GM10847 (cell line): ENCODE results near the gene APC2.

Experiments
- POLR2A ChIP-seq: IDR thresholded peaks from 2 replicates; pipeline ENCODE4 v1.6.1; 2011; ENCODE audit not compliant: insufficient read length; ENCODE audit errors: extremely low read depth

The APC2 gene

GRCh38 chr19:1434040-1434366 lies 15.9 kb upstream of the APC2 start:
- TF ChIP-seq POLR2A, result no peak

GRCh38 chr19:1434577-1435060 lies 15.3 kb upstream of the APC2 start:
- TF ChIP-seq POLR2A, result no peak

- no peak for TF ChIP-seq POLR2A
These were observed 14.4 kb upstream of the APC2 start for GRCh38 chr19:1435378-1435989.

- no peak for TF ChIP-seq POLR2A
These were observed 12.3 kb upstream of the APC2 start for GRCh38 chr19:1437609-1438008.

- peak; percentile 99 for TF ChIP-seq POLR2A
These were observed 11.6 kb upstream of the APC2 start, which contains the start of gene RPS15 for GRCh38 chr19:1438035-1438932. TSS of gene RPS15 (plus strand) at chr19:1438396. CDS start at chr19:1438426, 30 bp downstream.

- TF ChIP-seq POLR2A, result no peak
These were observed 11.0 kb upstream of the APC2 start for GRCh38 chr19:1438933-1439354.

- no peak for TF ChIP-seq POLR2A
These were observed 9.5 kb upstream of the APC2 start for GRCh38 chr19:1440418-1440801.

- no peak for TF ChIP-seq POLR2A
These were observed 8.9 kb upstream of the APC2 start for GRCh38 chr19:1441022-1441426.

GRCh38 chr19:1441677-1442438 lies 8.1 kb upstream of the APC2 start:
- TF ChIP-seq POLR2A, result no peak

- TF ChIP-seq POLR2A, result no peak
These were observed 4.6 kb upstream of the APC2 start for GRCh38 chr19:1445185-1445931.

GRCh38 chr19:1445932-1446712 lies 3.8 kb upstream of the APC2 start:
- TF ChIP-seq POLR2A, result no peak

- TF ChIP-seq POLR2A, result no peak
These were observed 3.0 kb upstream of the APC2 start for GRCh38 chr19:1446713-1447481.

- no peak for TF ChIP-seq POLR2A
These were observed 2.4 kb upstream of the APC2 start for GRCh38 chr19:1447504-1447903.
